Measurements from ENCODE around the gene PROSER3.

Gene PROSER3

DNA sequence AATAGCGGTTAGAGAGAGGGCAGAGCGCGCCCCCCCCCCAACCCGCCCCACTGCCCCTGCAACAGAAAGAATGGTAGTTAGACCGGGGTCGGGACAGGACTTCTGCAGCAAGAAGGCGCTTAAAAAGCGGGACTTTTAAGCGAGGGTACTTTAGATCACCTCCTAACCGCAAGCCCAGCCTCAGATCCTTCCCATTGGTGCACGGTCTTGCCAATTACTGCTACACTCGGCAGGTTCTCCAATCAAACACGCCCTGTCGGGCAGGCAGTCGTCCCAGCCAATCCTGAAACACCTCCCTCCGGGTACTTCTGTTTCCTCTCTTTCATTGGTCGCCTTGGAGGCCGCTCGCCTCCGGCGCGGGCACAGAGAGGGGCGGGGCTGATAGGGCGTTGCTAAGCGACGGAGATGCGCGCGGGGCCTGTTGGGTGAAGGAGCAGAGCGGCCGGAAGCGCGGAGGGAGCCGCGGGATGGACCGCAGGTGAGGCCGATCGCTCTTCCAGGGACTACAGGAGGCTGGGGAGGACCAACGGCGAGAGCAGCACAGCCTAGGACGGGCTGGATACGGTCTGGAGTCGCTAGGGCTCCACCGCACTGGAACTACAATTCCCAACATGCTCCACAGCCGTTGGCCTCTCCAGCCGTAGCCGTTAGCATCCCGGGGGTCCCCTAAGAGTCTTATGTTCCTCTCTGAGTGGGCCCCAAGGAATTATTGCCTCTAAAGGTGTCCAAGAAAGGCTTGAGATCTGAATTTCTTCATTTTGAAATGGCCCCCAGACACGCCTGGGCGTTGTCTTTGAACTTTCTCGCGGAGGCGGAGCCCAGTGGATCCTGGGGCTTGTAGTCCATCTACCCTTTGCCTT, at the start of gene PROSER3:
PROSER3 (plus strand) TSS at position 428 of the 860 bp plus-strand sequence; CDS start at position 468, 40 bp downstream.
- DNase-seq (ENCODE audit: low read depth), result peak; percentile 100

DNA sequence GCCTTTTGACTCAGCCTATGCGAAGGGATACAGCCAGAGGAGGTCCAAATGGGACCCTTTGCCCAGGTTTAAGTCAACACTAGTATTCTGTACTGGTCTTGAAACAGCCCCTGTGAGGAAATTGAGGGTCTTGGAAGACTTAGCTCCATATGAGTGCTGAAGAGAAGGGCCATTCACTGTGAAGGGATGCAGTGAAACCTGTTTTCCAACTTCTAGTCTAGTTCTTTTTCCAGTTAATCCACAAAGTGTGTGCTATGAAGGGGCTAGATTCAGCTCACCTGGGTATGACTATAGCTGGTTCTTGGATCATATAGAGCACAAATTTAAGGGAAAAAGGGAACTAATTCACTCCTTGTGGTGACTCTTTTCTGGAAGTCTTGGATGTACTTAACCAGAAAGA, 49.6 kb upstream of the PROSER3 start:
- no peak for DNase-seq (ENCODE audit: low read depth)

DNA sequence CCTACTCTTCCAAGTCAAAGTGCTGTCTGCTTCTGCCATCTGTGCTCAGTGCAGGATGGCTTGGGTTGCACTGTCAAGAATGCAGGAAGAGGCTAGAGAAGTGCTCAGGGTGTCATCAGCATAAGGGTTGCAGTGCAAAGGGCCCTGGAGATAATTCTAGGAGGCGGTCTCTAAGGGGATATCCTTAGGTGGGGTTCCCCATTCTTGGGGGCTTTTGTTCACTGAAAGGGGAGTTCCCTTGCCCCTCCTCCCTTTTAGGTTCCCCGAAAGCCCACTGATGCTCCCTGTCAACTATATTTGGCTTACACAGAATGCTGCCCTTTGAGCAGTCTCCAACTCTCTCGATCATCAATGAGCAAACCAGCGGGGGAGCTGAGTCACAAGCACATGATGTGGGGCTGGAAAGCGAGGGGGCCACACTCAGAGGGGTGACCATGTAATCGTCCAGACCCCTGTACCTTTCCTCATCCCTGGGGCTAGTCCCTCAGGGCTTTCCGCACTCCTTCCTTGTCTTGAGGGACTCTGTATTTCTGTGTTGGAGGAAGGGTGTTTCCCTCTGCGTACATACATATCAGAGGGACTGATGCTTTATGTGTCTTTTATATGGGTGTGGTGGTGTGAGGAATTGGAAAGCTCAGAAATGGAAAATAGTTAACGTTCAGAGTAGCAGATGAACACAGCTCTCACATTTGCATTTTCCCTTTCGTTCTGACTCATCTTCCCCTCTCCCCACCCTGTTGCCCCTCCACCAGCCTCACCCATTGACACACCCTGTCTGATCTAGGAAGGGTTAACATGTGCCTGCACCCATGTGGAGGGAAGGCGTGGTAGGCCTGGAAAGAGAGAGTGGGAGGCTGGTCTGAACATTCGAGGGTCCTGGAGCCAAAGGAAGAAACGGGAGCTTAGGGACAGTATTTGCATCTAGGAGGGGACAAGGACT, 46.9 kb upstream of the PROSER3 start:
- no peak for DNase-seq (ENCODE audit: low read depth)

DNA sequence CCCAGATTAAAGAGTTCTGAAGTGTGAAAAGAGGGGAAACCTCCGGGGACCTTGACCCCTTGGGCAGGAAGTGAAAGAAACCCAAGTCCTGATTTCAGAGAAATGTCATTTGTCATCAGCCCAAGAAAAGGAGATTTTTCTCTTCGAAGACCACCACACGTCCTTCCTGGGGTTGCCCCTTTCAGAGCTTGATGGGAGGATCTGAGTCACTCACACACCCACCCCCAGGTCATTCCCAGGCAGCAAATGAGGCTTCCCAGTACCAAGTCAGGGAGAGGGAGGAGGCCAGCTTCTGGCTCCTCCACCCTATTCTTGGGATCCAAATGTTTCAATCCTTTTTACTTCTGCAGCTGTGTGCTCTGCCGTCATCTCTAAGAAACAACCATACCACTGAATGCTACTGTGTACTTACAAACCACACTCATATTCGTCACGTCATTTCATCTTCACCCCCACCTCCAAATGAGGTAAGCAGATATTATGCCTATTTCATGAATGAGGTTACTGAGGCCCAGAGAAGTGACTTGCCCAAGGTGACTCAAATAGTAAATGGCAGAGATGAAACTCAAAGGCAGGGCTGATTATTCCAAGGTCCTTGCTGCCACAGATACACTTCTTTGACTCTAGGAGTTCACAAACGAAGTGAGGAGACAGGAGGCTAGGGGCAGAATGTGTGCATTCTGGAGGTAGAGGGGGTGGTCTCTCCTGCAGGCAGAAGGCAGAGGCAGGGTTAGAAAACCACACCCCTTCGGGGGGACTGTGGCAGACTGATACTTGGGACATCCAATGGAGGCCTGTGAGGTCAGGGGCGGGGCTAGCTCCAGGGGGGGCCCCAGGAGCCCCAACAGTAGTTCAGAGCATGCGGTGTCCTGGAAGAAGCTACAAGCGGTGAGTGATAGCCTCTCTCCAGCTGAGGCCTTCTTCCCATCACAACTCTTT, 45.1 kb upstream of the PROSER3 start:
- no peak for DNase-seq (ENCODE audit: low read depth)

DNA sequence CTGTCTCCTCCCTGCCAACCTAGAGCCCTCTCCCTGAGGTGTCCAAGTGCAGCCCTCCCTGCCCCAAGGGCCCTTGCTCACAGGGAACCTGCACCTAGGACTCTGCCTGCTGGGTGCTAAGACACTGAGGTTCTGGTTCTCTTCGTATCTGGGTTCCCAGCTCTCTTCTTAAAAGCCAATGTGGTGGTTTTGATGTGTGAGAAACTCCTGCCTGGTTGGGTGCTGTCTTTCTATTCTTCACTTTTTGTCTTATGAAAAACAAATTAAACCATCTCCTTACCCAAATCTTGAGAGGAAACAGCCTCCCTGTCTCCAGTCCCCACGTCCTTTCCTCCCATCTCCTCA, 44.5 kb upstream of the PROSER3 start:
- DNase-seq (ENCODE audit: low read depth), result no peak

- no peak for DNase-seq (ENCODE audit: low read depth)
Observed at GRCh38 chr19:35713904-35714495, 44.0 kb upstream of the PROSER3 start.

- no peak for DNase-seq (ENCODE audit: low read depth)
Observed at GRCh38 chr19:35714601-35715354, 43.2 kb upstream of the PROSER3 start.

- DNase-seq (ENCODE audit: low read depth), result no peak
Observed at GRCh38 chr19:35715355-35715809, 42.6 kb upstream of the PROSER3 start.

- DNase-seq (ENCODE audit: low read depth), result peak; percentile 18
Observed at GRCh38 chr19:35715981-35716800, 41.8 kb upstream of the PROSER3 start.

GRCh38 chr19:35716801-35717664, 40.9 kb upstream of the PROSER3 start:
- DNase-seq (ENCODE audit: low read depth), result peak; percentile 81

DNA sequence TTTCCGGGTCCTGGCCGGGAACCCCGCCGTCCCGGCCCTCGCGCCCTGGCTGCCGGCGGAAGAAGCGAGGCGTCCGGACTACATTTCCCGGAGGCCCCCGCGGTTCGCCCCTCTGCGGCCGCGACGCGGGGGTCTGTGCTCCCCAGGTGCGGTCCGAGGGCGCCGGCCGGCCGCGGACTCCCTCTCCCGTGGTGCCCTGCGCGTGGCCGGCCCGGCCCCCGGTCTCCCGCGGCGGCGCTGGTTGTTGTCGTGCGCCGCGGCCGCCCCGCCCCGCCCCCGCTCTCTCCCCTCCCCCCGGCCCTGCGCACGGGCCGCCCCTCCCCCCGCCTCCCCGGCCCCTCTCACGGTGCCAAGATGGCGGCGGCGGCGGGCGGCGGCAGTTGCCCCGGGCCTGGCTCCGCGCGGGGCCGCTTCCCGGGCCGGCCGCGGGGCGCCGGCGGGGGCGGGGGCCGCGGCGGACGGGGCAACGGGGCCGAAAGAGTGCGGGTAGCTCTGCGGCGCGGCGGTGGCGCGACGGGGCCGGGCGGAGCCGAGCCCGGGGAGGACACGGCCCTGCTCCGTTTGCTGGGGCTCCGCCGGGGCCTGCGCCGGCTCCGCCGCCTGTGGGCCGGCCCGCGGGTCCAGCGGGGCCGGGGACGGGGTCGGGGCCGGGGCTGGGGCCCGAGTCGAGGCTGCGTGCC, 40.2 kb upstream of the PROSER3 start, which contains the start of gene KMT2B:
KMT2B (plus strand) TSS at position 339 of the 680 bp plus-strand sequence; CDS start at position 355, 16 bp downstream.
- DNase-seq (ENCODE audit: low read depth), result peak; percentile 94

DNA sequence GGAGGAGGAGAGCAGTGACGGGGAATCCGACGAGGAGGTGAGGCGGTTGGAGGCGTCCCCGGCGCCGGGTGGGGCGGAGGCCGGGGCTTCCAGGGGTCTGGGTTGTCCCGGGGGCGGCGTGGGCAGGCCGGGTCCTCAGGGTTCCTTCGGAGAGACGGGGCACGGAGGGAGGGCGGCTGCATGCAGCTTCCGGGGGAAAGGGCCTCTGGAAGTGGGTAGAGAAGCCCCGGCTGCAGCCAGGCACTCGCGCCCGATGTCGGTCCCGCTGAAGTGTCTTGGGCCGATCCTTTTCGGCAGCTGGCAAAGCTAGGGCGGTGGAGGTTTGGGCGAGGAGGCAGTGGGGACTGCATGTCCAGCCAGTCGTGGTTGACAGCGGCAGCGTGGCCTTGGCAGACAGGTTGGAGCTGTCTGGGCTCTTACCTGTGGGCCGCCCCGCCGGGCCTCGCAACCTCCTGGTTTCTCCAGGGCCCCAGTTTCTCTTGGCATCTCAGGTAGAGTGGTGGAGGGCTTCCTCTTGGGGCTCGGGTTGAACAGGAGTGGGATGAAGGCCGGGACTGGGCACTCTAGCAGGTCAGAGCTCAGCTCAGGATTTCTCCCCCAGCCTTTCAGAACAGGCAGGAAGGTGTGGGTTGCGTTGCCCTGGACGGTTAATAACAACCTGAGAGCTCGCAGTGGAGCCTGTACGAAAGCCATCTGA, 39.5 kb upstream of the PROSER3 start:
- DNase-seq (ENCODE audit: low read depth), result no peak

DNA sequence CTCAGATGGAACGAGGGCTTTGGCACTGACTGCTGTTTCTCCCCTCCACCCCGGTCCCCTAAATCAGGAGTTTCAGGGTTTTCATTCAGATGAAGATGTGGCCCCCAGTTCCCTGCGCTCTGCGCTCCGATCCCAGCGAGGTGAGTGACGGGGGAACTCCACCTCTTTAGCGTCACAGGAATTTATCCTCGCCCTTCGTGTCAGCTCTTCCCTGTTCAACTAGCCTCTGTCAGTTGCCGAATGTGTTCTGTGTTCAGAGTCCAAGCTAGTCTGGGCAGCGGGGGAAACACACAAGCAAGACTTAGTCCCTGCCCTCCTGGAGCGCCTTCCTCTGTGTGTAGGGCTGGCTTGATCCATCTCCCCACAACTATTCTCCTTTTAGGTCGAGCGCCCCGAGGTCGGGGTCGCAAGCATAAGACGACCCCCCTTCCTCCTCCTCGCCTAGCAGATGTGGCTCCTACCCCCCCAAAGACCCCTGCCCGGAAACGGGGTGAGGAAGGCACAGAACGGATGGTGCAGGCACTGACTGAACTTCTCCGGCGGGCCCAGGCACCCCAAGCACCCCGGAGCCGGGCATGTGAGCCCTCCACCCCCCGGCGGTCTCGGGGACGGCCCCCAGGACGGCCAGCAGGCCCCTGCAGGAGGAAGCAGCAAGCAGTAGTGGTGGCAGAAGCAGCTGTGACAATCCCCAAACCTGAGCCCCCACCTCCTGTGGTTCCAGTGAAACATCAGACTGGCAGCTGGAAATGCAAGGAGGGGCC, 38.4 kb upstream of the PROSER3 start:
- DNase-seq (ENCODE audit: low read depth), result no peak

DNA sequence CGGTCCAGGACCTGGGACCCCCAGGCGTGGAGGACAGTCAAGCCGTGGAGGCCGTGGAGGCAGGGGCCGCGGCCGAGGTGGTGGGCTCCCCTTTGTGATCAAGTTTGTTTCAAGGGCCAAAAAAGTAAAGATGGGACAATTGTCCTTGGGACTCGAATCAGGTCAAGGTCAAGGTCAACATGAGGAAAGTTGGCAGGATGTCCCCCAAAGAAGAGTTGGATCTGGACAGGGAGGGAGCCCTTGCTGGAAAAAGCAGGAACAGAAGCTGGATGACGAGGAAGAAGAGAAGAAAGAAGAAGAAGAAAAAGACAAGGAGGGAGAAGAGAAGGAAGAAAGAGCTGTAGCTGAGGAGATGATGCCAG, 37.8 kb upstream of the PROSER3 start:
- no peak for DNase-seq (ENCODE audit: low read depth)

GRCh38 chr19:35720648-35721047, 37.3 kb upstream of the PROSER3 start:
- no peak for DNase-seq (ENCODE audit: low read depth)

- DNase-seq (ENCODE audit: low read depth), result no peak
Observed at GRCh38 chr19:35721374-35721773, 36.6 kb upstream of the PROSER3 start.

DNA sequence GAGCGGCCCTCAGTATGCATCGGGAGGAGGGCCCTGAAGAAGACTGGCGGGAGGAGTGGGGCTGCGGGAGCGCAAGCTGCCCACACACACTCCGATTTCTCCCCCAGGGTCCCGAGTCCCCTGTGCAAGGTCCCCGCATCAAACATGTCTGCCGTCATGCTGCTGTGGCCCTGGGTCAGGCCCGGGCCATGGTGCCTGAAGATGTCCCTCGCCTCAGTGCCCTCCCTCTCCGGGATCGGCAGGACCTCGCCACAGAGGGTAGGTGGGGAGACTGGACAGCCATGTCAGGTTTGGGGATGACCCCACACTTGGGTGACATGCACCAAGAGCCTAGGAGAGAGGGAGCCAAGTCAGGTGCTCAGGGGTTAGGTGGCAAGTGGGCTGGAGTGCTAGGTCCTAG, 35.5 kb upstream of the PROSER3 start:
- DNase-seq (ENCODE audit: low read depth), result no peak

Data from fibroblast of gingiva (primary cell).